Erythroblast (primary cell): Measurements from ENCODE around the gene PTS.

Experiments
- GATA1 ChIP-seq: IDR thresholded peaks from 2 replicates; pipeline ENCODE4 v1.6.1; 2011; ENCODE audit warnings: low read depth, mild to moderate bottlenecking, control low read depth, low read length, moderate library complexity
- POLR2A ChIP-seq: IDR thresholded peaks from 2 replicates; pipeline ENCODE4 v1.6.1; 2011; ENCODE audit warnings: mild to moderate bottlenecking, low read length

- no peak for TF ChIP-seq POLR2A
- no peak for TF ChIP-seq GATA1
Measured at GRCh38 chr11:112238041-112238440, 11.8 kb downstream of the PTS start.
